Activated T-cell treated with anti-CD3 and anti-CD28 coated beads, Interleukin-2, amount 50 U/mL, for 4 hours (primary cell): ENCODE results near the gene STIM1. TPM values are rescaled to one million over a fixed set of nuclear protein-coding genes. Genes with fewer than 3 reads are reported as not detected.
"Not testable (repeated sequence)": the region's sequence is repeated elsewhere in the genome, so short reads cannot be mapped to it uniquely, and the experiment has no call there.

Source experiments
- ATAC-seq, 2 donors: fragments of 200-7000 bp; cut with Tn5 transposase; one replicate each; pipeline ENCODE4 v1.10.0; 2021
- DNase-seq: peaks from one replicate; pipeline ENCODE4 v3.0.0-alpha.2; 2020
- H3K27me3 Mint-ChIP-seq: one replicate; pipeline ENCODE4 v1.8.0; 2021; ENCODE audit warnings: low read depth, mixed read lengths
- H3K36me3 Mint-ChIP-seq: one replicate; pipeline ENCODE4 v1.8.0; 2022; ENCODE audit warnings: mixed read lengths; ENCODE audit not compliant: insufficient read depth
- H3K4me1 Mint-ChIP-seq: one replicate; pipeline ENCODE4 v1.8.0; 2021; ENCODE audit warnings: low read depth, mixed read lengths
- H3K4me3 Mint-ChIP-seq: one replicate; pipeline ENCODE4 v1.8.0; 2021; ENCODE audit warnings: mild to moderate bottlenecking, moderate library complexity, mixed read lengths
- H3K9me3 Mint-ChIP-seq: one replicate; pipeline ENCODE4 v1.8.0; 2021; ENCODE audit warnings: mixed read lengths
- total RNA-seq, 3 donors: library from RNA; stranded (reverse); gene quantifications; one replicate each; pipeline ENCODE4 v1.2.1, GENCODE V29; 2021

STIM1 gene
- total RNA-seq, 3 donors from 2014 or later, result 35.6 to 42.5 (median 37.4) TPM

DNA sequence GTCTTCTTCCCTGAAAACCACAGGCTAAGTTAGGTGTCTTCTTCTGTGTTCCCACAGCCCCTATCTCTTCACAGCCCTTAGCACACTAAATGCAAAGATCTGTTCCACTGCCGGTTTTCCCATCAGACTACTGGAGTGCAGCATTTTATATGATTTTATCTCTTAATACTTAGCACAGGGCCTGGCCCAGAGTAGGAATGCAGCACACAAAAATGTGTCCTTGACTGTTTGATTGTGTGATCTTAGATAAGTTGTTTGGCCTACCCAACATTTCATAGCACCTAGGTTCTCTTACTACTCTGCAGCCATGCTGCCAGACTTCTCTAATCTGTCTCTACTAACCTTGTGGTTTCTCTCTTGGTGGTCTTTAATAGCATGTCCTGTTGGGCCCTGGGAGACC, 185.0 kb downstream of the STIM1 start:
- no peaks in the 10 kb centered on the region for H3K27me3 Mint-ChIP-seq
- H3K36me3 Mint-ChIP-seq, result peaks cover 5% of the 10 kb centered on the region
- ATAC-seq (no peak), DNase-seq (no peak)
- H3K9me3 Mint-ChIP-seq, result peaks cover 4% of the 10 kb centered on the region
- H3K4me3 Mint-ChIP-seq, result no peak overlapping the region
- H3K4me1 Mint-ChIP-seq, result peaks cover 35% of the 10 kb centered on the region

DNA sequence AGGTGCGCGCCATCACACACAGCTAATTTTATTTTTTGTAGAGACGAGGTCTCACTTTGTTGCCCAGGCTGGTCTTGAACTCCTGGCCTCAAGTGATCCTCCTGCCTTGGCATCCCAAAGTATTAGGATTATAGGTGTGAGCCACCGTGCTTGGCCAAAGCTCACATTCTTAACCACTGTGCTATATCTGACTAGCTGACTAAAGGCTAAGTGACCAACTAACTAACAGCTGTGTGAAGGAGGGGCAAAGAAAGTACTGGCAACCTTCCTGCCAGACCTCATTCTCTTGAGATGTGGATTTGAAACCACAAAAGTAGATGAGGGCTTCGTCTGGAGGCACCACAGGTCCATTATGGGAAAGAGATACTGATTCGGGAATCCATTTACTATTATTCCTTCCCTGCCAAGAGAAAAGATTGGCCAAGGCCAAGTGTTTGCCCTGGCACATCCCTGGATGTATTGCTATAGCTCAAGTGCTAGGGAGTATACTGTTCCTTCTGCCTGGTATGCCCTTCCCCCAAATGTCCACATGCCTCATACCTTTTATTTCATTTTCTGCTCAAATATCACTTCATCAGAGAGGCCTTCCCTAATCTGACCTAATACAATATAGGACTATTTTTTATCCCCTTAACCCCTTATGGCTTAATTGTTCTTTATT, 186.4 kb downstream of the STIM1 start:
- DNase-seq (no peak), ATAC-seq (no peak)
- H3K4me1 Mint-ChIP-seq, result peaks cover 29% of the 10 kb centered on the region
- H3K27me3 Mint-ChIP-seq, result no peaks in the 10 kb centered on the region
- peaks cover 5% of the 10 kb centered on the region for H3K36me3 Mint-ChIP-seq
- H3K4me3 Mint-ChIP-seq, result no peak overlapping the region
- no peaks in the 10 kb centered on the region for H3K9me3 Mint-ChIP-seq

DNA sequence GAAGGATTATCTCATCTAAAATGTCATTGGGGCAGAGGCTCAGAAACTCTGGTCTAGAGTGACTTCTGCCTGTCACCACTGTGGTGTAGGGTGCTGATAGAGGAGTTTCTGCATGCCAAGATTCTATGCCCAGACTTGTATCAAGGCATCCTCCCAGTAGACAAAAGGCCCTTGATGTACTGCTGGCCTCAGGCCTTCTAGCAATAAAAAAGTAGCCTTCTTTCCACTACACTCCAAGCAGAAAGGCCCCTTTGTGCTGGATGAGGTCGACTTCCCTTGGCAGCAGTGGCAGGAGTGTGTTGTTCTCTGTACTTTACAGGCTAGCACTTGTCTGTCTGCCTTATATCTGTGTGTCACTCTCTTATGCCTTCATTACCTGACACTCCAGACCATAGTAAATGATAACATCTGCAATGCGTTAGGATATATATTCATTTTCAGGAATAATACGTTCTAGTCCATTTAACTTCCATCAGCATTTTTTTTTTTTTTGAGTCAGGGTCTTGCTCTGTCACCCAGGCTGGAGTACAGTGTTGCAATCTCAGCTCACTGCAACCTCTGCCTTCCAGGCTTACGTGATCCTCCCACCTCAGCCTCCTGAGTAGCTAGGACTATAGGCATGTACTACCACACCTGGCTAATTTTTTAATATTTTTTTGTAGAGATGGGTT, 189.6 kb downstream of the STIM1 start:
- H3K36me3 Mint-ChIP-seq, result peaks cover 8% of the 10 kb centered on the region
- DNase-seq, result no peak
- H3K9me3 Mint-ChIP-seq, result no peaks in the 10 kb centered on the region
- ATAC-seq, result no peak
- H3K4me3 Mint-ChIP-seq, result no peak overlapping the region
- no peaks in the 10 kb centered on the region for H3K27me3 Mint-ChIP-seq
- peaks cover 21% of the 10 kb centered on the region for H3K4me1 Mint-ChIP-seq

DNA sequence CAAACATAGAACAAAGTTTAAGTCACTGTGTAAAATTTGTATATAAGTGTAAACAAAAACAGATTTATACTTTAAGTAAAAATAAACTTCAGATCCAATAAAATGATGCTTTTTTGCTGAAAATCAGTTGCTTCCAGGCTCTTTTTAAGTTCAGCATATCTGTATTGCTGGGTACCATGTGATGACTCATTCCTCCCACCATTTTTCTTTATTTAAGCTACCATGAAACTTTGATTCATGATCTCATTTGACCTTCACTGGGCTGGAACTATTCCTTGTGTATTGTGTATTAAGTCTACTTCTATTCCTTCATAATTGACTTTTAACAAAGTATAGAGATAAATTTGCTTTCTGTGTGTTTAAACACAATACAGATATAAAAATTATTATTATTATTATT, 192.9 kb downstream of the STIM1 start:
- no peaks in the 10 kb centered on the region for H3K9me3 Mint-ChIP-seq
- H3K4me1 Mint-ChIP-seq, result peaks cover 12% of the 10 kb centered on the region
- no peak overlapping the region for H3K4me3 Mint-ChIP-seq
- ATAC-seq, result no peak
- peaks cover 17% of the 10 kb centered on the region for H3K36me3 Mint-ChIP-seq
- H3K27me3 Mint-ChIP-seq, result no peaks in the 10 kb centered on the region
- DNase-seq, result no peak

DNA sequence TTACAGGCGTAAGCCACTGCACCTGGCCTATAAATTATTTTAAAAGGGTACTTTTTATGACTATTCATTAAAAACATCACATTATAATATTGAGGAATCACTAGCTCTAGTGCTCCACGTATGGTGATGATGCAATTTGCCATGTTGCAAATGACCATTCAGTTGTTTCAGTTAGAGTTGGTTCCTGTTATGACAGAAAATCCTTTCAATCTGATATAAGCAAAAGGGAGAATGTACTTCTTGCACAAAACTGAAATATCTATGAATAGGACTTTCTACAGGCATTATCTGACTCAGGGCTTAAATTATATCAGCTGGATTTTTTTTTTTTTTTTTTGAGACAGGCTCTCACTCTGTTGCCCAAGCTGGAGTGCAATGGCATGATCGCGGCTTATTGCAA, 193.5 kb downstream of the STIM1 start:
- H3K36me3 Mint-ChIP-seq, result peaks cover 16% of the 10 kb centered on the region
- ATAC-seq (no peak), DNase-seq (no peak)
- no peaks in the 10 kb centered on the region for H3K9me3 Mint-ChIP-seq
- peaks cover 10% of the 10 kb centered on the region for H3K4me1 Mint-ChIP-seq
- no peaks in the 10 kb centered on the region for H3K27me3 Mint-ChIP-seq
- no peak overlapping the region for H3K4me3 Mint-ChIP-seq

DNA sequence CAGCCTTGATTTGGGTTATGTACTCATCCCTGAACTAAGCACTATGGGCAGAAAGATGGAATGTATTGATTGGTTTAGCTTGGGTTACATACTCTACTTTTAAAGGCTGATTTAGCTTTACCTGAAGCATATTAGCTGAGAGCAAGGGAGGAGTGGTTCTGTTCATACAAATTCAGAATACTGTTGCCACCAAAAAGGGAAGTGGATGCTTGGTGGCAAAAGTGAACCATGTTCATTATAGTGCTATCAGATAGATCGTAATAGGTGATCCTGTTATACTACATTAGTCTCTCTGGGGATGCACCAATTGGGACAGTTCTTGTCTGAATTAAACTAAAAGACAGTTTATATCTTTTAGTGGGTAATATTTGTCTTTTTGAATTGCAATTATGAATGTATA, 194.7 kb downstream of the STIM1 start:
- Mint-ChIP-seq H3K4me3 (no peak overlapping the region), H3K36me3 (peaks cover 22% of the 10 kb centered on the region), H3K9me3 (no peaks in the 10 kb centered on the region), H3K27me3 (no peaks in the 10 kb centered on the region), H3K4me1 (peaks cover 4% of the 10 kb centered on the region)
- ATAC-seq, result no peak
- DNase-seq, result no peak

DNA sequence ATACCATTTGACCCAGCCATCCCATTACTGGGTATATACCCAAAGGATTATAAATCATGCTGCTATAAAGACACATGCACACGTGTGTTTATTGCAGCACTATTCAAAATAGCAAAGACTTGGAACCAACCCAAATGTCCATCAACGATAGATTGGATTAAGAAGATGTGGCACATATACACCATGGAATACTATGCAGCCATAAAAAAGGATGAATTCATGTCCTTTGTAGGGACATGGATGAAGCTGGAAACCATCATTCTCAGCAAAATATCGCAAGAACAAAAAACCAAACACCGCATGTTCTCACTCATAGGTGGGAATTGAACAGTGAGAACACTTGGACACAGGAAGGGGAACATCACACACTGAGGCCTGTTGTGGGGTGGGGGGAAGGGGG, 197.7 kb downstream of the STIM1 start:
- not testable (repeated sequence) for H3K27me3 Mint-ChIP-seq, DNase-seq, ATAC-seq, H3K9me3 Mint-ChIP-seq, H3K4me3 Mint-ChIP-seq
- Mint-ChIP-seq H3K36me3 (peaks cover 32% of the 10 kb centered on the region), H3K4me1 (peaks cover 21% of the 10 kb centered on the region)

DNA sequence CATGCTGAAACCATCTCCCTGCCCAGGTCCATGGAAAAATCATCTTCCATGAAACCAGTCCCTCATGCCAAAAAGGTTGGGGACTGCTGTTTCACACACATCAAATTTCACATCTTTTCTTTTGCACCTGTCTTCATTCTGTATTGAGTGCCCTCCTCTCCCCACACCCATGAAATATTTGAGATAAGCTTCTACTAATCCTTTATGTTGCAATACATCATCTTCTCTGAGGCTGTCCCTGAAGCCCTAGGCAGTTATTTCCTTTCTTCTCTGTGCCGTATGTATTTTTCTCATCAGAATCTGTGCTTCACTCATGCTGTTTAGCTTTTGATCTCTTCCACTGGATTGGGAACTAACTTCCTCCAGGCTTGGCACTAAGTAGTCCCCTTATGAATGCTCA, 199.2 kb downstream of the STIM1 start:
- peaks cover 38% of the 10 kb centered on the region for H3K36me3 Mint-ChIP-seq
- H3K4me3 Mint-ChIP-seq, result no peak overlapping the region
- H3K9me3 Mint-ChIP-seq, result no peaks in the 10 kb centered on the region
- ATAC-seq, result no peak
- DNase-seq, result no peak
- H3K4me1 Mint-ChIP-seq, result peaks cover 26% of the 10 kb centered on the region
- H3K27me3 Mint-ChIP-seq, result no peaks in the 10 kb centered on the region

DNA sequence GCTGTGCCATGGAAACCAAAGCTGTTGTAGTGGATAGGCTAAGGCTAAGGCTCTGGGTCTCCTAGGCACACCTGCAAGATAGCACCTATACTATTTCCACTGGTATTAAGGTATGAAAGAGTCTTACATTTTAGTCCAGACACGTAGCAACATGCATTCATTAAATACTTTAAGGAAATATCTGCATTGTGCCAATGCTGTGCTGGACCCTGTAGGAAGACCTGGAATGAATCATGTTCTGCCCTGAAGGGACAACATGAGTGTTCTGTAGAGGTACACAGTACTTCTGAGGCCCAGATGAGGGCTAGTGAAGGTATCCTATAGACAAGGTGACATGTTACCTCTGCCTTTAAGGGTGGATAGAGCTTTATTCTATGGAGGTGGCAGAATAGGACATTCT, 204.0 kb downstream of the STIM1 start:
- DNase-seq, result no peak
- H3K36me3 Mint-ChIP-seq, result peaks cover 35% of the 10 kb centered on the region
- no peaks in the 10 kb centered on the region for H3K9me3 Mint-ChIP-seq
- ATAC-seq, result no peak
- H3K27me3 Mint-ChIP-seq, result no peaks in the 10 kb centered on the region
- no peak overlapping the region for H3K4me3 Mint-ChIP-seq
- peaks cover 35% of the 10 kb centered on the region for H3K4me1 Mint-ChIP-seq

DNA sequence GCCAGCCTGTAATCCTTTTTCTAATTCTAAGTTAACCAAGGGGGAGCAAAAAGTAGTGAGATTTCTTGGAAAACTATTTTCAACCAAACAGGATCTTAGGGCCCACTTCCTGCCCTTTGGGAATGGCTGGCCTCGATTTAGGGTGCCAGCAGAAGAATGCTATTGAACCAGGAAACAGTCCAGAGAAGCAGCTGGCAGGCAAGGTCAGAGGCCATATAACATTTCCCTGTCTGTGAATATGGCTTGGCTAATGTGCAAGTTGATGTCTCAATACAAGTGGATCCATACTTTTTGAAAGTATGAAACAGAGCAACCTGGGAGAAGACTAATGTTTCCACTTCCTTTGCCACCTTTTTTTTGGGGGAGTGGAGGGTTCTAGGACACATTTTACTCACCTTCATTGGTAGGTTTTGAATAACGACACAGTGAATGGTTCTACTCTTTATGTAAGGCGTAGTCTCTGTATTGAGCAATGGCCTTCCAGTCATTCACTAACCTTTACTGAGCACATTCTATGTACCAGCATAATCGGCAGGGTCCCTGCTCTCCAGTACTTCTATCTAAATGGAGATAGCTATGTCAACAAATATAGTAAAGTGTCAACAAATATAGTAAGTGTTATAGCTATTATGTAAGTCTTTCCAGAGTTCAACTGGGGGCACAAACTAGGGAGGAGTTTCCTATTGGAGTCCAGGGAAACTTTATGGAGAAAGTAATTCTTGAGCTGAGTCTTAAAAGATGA, 204.9 kb downstream of the STIM1 start:
- no peak for ATAC-seq

DNA sequence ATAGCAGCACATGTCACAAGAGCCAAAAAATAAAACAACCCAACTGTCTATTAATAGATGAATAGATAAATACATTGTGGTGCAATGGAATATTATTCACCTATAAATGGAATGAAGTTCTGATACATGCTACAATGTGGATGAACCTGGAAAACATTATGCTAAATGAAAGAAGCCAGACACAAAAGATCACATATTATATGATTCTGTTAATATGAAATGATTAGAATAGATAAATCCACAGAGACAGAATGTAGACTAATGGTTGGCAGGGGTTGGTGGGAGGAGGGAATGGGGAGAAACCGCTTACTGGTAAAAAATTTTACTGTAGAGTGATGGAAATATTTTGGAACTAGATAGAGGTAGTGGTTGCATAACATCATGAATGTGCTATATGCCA, 206.2 kb downstream of the STIM1 start:
- peaks cover 53% of the 10 kb centered on the region for H3K4me1 Mint-ChIP-seq
- H3K27me3 Mint-ChIP-seq, result no peaks in the 10 kb centered on the region
- H3K9me3 Mint-ChIP-seq, result no peaks in the 10 kb centered on the region
- H3K4me3 Mint-ChIP-seq, result no peak overlapping the region
- DNase-seq (no peak), ATAC-seq (no peak)
- peaks cover 24% of the 10 kb centered on the region for H3K36me3 Mint-ChIP-seq

More for the DNA sequence above, 204.9 kb downstream of the STIM1 start:
- Mint-ChIP-seq H3K4me1 (peaks cover 45% of the 10 kb centered on the region), H3K9me3 (no peaks in the 10 kb centered on the region), H3K36me3 (peaks cover 28% of the 10 kb centered on the region), H3K4me3 (no peak overlapping the region), H3K27me3 (no peaks in the 10 kb centered on the region)
- no peak for DNase-seq

DNA sequence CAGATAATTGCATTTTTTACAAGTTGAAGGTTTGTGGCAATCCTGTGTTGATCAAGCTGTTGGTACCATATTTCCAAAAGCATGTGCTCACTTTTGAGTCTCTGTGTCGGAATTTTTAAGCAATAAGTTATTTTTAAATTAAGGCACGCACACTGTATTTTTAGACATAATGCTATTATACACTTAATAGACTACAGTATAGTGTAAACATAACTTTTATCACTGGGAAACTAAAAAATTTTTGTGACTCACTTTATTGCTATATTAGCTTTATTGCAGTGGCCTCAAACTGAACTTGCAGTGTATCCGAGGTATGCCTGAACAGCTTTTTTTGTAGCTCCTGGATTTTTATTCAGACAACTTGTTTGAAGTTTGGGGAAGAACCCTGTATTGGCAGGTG, 207.9 kb downstream of the STIM1 start:
- Mint-ChIP-seq H3K4me1 (peaks cover 53% of the 10 kb centered on the region), H3K27me3 (no peaks in the 10 kb centered on the region), H3K36me3 (peaks cover 21% of the 10 kb centered on the region), H3K9me3 (no peaks in the 10 kb centered on the region), H3K4me3 (no peak overlapping the region)
- no peak for DNase-seq
- no peak for ATAC-seq

DNA sequence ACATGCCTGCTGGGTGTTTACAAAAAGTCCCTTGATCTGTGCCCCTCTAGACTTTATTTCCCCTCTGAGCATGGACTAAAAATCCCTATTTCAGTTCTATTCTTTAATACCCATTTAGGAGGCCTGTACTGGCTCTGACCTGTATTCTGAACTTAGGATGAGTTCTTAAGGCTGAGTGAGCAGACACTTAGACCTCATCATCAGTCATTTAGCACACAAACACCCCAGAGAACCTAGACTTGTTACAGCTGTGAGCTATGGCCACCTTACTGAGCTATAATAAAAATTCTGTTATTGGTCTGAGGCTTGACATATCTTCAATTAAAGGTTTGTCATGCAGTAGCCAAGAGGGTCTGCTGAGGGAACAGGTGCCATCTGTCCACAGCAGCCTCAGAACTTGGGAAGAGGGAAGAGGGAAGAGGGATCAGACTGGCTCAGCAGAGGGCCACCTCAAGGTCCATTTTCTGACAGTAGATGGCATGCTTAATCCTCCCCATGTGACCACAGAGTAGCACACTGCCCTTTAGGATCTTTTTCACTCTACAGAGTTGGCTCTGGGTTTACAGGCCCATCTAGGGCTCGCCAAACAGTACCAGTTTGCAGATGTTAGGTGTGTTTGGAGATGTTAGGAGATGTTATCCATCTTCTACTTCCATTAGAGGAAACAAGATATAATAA, 209.0 kb downstream of the STIM1 start:
- no peak for DNase-seq
- Mint-ChIP-seq H3K4me1 (peaks cover 59% of the 10 kb centered on the region), H3K27me3 (no peaks in the 10 kb centered on the region), H3K4me3 (no peak overlapping the region), H3K9me3 (no peaks in the 10 kb centered on the region), H3K36me3 (peaks cover 17% of the 10 kb centered on the region)
- ATAC-seq, result no peak

DNA sequence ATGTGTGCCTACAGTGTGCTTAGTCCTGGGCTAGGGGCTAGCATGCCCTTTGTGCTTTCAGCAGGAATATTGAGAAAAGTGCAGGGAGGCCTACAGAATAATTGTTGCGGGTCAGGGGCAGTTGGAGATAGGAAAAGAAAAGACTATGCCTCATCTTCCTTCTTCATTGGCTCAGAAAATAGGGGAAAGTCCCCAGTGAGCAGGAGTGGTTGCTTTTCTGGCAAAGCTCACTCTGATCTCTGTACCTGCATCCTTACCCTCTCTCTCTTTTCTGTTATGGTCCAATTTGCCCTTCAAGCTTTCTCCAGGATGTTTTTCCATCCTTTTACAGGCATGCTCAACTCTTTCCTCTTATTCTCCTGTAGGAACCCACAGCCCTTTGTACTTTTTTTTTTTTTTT, 209.6 kb downstream of the STIM1 start:
- Mint-ChIP-seq H3K4me1 (peaks cover 61% of the 10 kb centered on the region), H3K4me3 (no peak overlapping the region), H3K9me3 (no peaks in the 10 kb centered on the region), H3K27me3 (no peaks in the 10 kb centered on the region), H3K36me3 (peaks cover 14% of the 10 kb centered on the region)
- DNase-seq (no peak), ATAC-seq (peak; percentile 64 to 70)
